Measurements from ENCODE around the gene TNFRSF17. TPM values are rescaled to one million over a fixed set of nuclear protein-coding genes. Genes with fewer than 3 reads are reported as not detected.
A peak's percentile ranks its signal among the peaks of the same experiment; 100 is the strongest.

The TNFRSF17 gene
- total and polyA plus RNA-seq, 2 donors (not counting 3 experiments of a cell fraction or from before 2014, with no cell fraction given), result not detected

DNA sequence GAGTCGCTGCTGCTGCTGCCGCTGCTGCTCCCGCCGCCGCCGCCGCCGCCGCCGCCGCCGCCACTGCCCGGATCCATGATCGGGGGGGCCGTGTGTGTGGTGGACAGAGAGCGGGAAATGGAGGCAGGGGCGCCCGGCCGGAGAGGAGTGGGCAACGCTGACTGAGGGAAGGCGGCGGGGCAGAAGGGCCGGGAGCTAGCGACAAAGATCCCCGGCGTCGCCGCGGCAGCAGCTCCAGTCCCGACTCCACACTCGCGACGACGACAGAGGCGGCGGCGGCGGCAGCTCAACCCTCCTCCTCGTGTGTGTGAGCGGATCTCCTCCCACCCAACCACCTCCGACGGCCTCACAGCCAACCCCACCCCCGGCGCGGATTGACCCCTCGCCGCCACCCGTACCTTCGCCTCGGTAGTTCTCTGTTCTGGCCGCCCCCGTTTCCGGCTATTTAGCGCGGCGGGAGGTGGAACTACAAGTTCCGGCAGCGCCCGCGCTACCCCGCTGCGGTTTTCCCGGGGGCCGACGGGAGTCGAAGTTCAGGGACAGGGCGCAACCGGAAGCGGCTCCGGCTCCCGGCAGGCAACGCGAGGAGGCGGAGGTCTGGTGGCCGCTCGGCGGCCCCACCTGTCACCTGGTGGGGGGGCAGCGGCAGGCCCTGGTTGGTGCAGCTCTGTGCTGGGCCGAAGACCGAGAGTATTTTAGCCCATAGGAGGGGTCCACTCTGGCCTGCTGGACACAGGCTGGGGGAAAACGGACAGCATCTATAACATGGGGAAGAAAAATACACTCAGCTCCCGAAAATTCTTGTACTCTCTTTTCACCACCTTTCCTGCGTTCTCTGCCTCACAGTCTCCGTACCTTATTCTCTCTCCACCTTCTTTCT lies 49.1 kb upstream of the TNFRSF17 start, which contains the start of gene GSPT1:
Gene GSPT1, minus strand, starts transcription at position 313 of the 880 bp plus-strand sequence. Its CDS starts 236 bp downstream, at position 77.
- CTCF ChIA-PET, result interaction anchor here (1.0 to 4.7 kb wide), 5 partner anchors 14 to 179 kb away, joined by 3 to 24 read pairs (median 3); partner anchors contain the start of gene ZC3H7A

More for the DNA sequence above, 49.1 kb upstream of the TNFRSF17 start, which contains the start of gene GSPT1:
- peaks cover 48% of the 10 kb centered on the region for H3K79me2 ChIP-seq (ENCODE audit: control insufficient read depth, insufficient read depth, low read length)
- H3K9me1 ChIP-seq (replicated peaks; ENCODE audit: control insufficient read depth, extremely low read depth, insufficient read depth, low read length), result no peaks in the 10 kb centered on the region
- peaks cover 0 to 2% of the 10 kb centered on the region in 2 experiments for H3K27me3 ChIP-seq (ENCODE audit: control insufficient read depth in 2 of 2, insufficient read depth in 2 of 2, low read length in 2 of 2)
- peak within 1 kb of the TSS; percentile 93 for H3K4me2 ChIP-seq (ENCODE audit: insufficient read depth, low read length)
- no peaks in the 10 kb centered on the region for H3K9me3 ChIP-seq (replicated peaks; ENCODE audit: control insufficient read depth, insufficient read depth, low read length)
- FAIRE-seq (peak; percentile 95), DNase-seq (ENCODE audit: low read depth, low spot score) (peak; percentile 99)
- intact Hi-C loops (cut with micrococcal nuclease), result loop anchor here (1.0 to 5.0 kb wide), 4 partner anchors 61 to 152 kb away; partner anchors contain the start of genes RSL1D1 and SNX29
- POLR2A ChIA-PET, result interaction anchor here (1.0 kb wide), 1 partner anchor 61 kb away, joined by 3 read pairs; the partner anchor contains the start of gene SNX29
- peak within 1 kb of the TSS; percentile 83 for H2AFZ ChIP-seq (ENCODE audit: low read depth, low read length)
- H3K36me3 ChIP-seq (ENCODE audit: control insufficient read depth in 2 of 2, extremely low read depth in 1 of 2, insufficient read depth in 2 of 2, low read length in 2 of 2), result no peaks in the 10 kb centered on the region
- dilution Hi-C loops (cut with MboI; ENCODE audit: extremely low pct_ligation_motif_present, low sequenced_read_pairs), result no loop called here
- H4K20me1 ChIP-seq (replicated peaks; ENCODE audit: control insufficient read depth, extremely low read depth, insufficient read depth, low read length), result peaks cover 9% of the 10 kb centered on the region
- no TSS peak for BruUV-seq (replicated peaks)
- no peak for TF ChIP-seq JUN (IDR thresholded peaks at IDR 0.05; ENCODE audit: borderline replicate concordance, insufficient read depth, insufficient read length, low read depth)
- TF ChIP-seq MYC (IDR thresholded peaks at IDR 0.05; ENCODE audit: low read depth, low read length), result peak; percentile 68
- TF ChIP-seq, protein P1, sequence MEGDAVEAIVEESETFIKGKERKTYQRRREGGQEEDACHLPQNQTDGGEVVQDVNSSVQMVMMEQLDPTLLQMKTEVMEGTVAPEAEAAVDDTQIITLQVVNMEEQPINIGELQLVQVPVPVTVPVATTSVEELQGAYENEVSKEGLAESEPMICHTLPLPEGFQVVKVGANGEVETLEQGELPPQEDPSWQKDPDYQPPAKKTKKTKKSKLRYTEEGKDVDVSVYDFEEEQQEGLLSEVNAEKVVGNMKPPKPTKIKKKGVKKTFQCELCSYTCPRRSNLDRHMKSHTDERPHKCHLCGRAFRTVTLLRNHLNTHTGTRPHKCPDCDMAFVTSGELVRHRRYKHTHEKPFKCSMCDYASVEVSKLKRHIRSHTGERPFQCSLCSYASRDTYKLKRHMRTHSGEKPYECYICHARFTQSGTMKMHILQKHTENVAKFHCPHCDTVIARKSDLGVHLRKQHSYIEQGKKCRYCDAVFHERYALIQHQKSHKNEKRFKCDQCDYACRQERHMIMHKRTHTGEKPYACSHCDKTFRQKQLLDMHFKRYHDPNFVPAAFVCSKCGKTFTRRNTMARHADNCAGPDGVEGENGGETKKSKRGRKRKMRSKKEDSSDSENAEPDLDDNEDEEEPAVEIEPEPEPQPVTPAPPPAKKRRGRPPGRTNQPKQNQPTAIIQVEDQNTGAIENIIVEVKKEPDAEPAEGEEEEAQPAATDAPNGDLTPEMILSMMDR (IDR thresholded peaks at IDR 0.05; ENCODE audit: extremely low read depth in 1 of 2, insufficient read depth in 1 of 2, low read depth in 1 of 2, low read length in 2 of 2), result peak in 1 of 2 donors; percentile 9
- TF ChIP-seq EZH2 (IDR thresholded peaks at IDR 0.05; ENCODE audit: borderline replicate concordance, low read depth, low read length, severe bottlenecking), result no peak
- no peak for TF ChIP-seq FOS (IDR thresholded peaks at IDR 0.05; ENCODE audit: borderline replicate concordance, insufficient read depth, low read length)
- peak; percentile 76 for TF ChIP-seq POLR2A (IDR thresholded peaks at IDR 0.05; ENCODE audit: low read depth, low read length)
- TF ChIP-seq, protein P2, sequence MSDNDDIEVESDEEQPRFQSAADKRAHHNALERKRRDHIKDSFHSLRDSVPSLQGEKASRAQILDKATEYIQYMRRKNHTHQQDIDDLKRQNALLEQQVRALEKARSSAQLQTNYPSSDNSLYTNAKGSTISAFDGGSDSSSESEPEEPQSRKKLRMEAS (IDR thresholded peaks at IDR 0.05; ENCODE audit: insufficient read depth, insufficient read length), result no peak
- no peak for TF ChIP-seq GATA2 (IDR thresholded peaks at IDR 0.05; ENCODE audit: insufficient read depth, insufficient read length, low read depth, low read length)
- TF ChIP-seq POLR2AphosphoS5 (IDR thresholded peaks at IDR 0.05; ENCODE audit: insufficient read depth, low read depth, low read length), result peak; percentile 72
- peak within 1 kb of the TSS; percentile 76 for H3K27ac ChIP-seq (ENCODE audit: insufficient read depth, low read depth, low read length)
- H3K4me1 ChIP-seq (ENCODE audit: control insufficient read depth, extremely low read depth, insufficient read depth, low read length), result peaks cover 24% of the 10 kb centered on the region
- peak within 1 kb of the TSS; percentile 68 to 96 (median 77) for H3K4me3 ChIP-seq (replicated peaks in 1 of 3; ENCODE audit: insufficient read depth in 1 of 3, low read depth in 1 of 3, low read length in 3 of 3)
- peak within 1 kb of the TSS; percentile 85 for H3K9ac ChIP-seq (replicated peaks; ENCODE audit: extremely low read depth, insufficient read depth, low read length)
